Posterior cingulate gyrus (tissue), 11 donors: ENCODE measurements around the gene CD34.
A peak's percentile ranks its signal among the peaks of the same experiment; 100 is the strongest.
"Not testable (repeated sequence)": the region's sequence is repeated elsewhere in the genome, so short reads cannot be mapped to it uniquely, and the experiment has no call there.

ENCODE experiments used
- DNase-seq, 10 donors: peaks; one replicate each; pipeline versions ENCODE4 v3.0.0 to v3.0.0-alpha.2; 2020 to 2021; ENCODE audit warnings: mixed read lengths in 3 of 10
- intact Hi-C: fragments of 100-400 bp; cut with DNase I; formaldehyde crosslinking; loops from one replicate; pipeline ENCODE4 v1.15.1; 2023

Gene CD34

GRCh38 chr1:207935166-207935583, 24.2 kb upstream of the CD34 start:
- DNase-seq, result no peak
- intact Hi-C loops, result no loop called here

DNA sequence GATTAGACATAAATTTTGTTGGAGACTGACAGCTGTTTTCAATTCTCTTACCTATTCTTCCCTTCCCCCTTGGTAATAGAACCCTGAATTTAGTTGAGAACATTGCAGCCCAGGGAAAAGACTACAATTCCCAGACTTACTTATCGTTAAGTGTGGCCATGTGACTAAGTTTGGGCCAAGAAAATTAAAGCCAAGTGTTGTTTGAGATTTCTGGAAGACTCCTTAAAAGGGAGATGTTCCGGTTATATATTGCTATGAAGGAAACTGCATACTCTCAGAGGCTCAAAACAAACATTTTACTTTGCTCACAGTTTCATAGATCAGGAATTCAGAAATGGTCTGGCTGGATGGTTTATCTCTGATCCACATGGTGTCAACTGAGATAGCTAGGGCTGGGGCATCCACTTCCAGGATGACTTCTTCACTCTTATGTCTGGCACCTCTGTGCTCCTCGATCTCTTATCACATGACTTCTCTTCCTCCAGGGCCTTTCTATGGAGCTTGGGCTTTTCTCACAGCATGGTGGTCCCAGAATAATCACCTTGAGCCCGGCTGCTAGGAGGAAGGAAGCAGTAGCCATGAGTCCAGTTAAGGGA, 22.4 kb upstream of the CD34 start:
- DNase-seq, result no peak
- intact Hi-C loops, result no loop called here

- intact Hi-C loops, result no loop called here
- no peak for DNase-seq
These were observed 16.1 kb upstream of the CD34 start for GRCh38 chr1:207926984-207927383.

GRCh38 chr1:207925969-207926368, 15.0 kb upstream of the CD34 start:
- DNase-seq, result not testable (repeated sequence)

GRCh38 chr1:207925210-207925609, 14.3 kb upstream of the CD34 start:
- intact Hi-C loops, result no loop called here
- DNase-seq, result peak in 3 of 10 donors; percentile 30 to 82 (median 32)

More at GRCh38 chr1:207925969-207926368, 15.0 kb upstream of the CD34 start:
- intact Hi-C loops, result not testable (repeated sequence)

GRCh38 chr1:207923561-207923960, 12.6 kb upstream of the CD34 start:
- intact Hi-C loops, result no loop called here
- DNase-seq, result no peak

GRCh38 chr1:207923121-207923520, 12.2 kb upstream of the CD34 start:
- intact Hi-C loops, result no loop called here
- no peak for DNase-seq

- DNase-seq, result no peak
- intact Hi-C loops, result no loop called here
These were observed 11.6 kb upstream of the CD34 start for GRCh38 chr1:207922554-207922953.

- intact Hi-C loops, result no loop called here
- no peak for DNase-seq
These were observed 10.4 kb upstream of the CD34 start for GRCh38 chr1:207921321-207921720.

- no peak for DNase-seq
- intact Hi-C loops, result no loop called here
These were observed 9.6 kb upstream of the CD34 start for GRCh38 chr1:207920444-207921021.

DNA sequence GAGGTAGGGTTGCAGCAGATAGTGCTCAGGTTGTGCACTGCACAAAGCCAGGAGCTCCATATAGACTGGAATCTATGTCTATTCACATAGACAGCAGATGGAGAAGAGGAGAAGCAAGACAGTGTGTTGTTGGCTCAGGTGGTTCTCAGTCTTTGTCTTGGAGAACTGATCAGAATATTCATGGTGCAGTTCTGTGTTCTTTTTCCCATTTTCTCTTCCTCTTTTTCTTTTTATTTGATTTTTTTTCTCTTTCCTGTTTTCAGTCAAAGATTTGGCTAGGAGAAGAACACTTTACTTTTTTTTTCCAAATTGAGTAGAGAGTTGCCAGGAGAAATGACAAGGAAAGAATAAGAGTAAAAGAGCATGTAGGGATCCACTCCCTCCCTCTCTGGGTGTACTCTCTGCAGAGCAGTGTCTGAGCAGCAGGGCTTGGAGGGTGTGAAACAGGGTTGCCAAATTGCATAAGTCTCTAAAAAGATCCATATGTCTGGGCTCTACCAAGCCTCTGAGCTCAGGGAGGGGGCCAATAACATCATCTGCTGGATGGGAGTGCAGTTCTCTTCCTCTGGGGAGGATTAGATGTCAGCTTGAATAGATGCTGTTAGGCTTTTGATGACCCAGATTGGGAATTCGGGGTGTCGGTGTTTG, 8.7 kb upstream of the CD34 start:
- peak in 1 of 10 donors; percentile 4 for DNase-seq
- intact Hi-C loops, result no loop called here

DNA sequence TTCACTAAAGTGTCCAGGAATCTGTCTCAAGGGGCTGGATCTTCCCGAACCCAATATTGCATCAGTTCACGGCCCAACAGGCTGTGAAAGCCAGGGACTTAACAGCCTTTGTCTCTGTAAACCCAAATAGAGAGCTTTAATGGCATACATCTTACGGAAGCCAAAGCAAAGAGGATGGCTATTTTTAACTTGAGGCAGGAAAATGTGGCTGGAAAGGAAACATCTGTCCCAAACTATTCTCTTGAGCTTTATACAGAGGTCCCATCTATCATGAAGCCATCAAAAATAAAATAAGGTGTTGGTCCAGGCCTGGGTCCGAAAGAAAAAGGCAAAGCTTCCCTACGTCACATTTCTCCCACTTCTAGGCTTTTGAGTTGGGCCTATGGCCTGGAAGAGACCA, 7.7 kb upstream of the CD34 start:
- intact Hi-C loops, result no loop called here
- no peak for DNase-seq

- intact Hi-C loops, result no loop called here
- no peak for DNase-seq
These were observed 7.1 kb upstream of the CD34 start for GRCh38 chr1:207918011-207918410.

DNA sequence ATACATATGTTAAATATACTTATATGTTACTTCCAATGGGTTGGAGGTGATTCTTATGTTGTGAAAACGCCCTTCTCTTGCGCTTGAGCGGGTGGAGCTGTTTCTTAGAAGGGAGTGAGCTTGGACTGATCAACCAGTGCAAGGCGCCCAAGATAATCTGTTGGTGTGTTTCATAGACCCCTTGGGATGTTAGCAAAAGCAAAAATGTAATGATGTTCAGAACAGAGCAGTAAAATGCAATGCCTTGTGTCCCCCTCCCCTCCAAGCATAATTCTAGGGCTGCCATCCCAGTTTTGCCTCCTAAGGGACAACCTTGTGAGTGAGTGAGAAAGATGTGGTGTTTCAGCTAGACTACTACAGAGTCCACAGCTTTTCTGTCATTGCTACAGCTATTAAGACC, 6.2 kb upstream of the CD34 start:
- no peak for DNase-seq
- intact Hi-C loops, result no loop called here

DNA sequence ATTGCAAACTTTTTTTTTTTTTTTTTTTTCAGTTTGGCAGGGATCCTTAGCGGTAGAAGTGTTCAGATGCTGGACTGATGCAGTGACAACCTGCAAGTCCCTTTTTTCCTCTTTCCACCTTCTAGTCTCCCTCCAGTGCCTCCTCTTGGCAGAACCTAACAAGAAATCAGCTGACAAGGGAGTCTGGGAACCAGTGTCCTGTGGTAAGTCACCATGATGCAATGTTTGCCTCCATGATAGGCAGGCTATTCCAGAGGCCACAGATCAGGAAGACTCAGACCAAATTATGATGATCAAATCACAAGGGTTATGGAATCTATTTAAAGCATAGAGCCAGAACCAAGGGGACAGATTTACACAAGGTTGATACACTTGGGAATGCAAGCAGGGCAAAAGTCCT, 3.0 kb upstream of the CD34 start:
- DNase-seq, result no peak
- intact Hi-C loops, result no loop called here

DNA sequence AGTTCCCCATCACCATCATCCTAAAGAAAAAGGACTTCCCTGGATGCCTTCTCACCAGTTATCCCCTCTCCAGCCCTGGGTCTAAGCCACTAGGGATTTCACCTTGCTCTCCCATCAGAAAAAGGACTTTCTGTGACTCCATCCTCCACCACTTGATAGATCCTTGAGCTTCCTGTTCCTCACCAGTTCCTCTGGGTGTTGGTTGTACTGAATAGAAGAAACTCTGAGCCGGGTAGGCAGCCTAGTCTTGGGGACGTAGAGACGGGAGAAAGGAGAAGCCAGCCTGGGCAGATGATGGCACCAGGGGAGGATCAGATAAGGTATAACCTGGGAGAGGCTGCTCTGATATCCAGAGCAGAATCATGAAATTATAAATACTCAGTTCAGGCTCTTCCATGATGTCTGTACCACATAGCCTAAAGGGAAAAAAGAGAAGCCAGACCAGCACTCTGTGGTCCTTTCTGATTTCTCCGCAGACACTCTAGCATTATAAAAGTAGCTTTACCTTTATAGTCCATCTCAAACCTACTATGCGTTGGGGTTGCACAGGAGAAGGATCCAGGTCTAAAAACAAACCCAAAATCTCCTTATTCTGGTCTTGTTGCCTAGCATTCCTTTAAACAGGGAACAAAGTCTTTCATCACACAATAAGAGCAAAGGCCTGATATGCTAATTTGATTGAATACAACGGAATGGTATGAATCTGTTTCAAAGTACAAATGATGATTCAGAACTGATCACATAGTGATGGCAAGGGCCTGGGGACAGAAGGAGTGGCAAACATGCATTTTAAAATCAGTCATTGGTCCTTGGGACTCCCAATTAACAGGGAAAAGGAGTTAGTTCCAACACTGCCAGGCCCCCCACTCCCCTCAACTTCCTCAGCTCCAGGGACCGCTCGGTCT, 1.2 kb upstream of the CD34 start:
- DNase-seq, result no peak
- intact Hi-C loops, result no loop called here

DNA sequence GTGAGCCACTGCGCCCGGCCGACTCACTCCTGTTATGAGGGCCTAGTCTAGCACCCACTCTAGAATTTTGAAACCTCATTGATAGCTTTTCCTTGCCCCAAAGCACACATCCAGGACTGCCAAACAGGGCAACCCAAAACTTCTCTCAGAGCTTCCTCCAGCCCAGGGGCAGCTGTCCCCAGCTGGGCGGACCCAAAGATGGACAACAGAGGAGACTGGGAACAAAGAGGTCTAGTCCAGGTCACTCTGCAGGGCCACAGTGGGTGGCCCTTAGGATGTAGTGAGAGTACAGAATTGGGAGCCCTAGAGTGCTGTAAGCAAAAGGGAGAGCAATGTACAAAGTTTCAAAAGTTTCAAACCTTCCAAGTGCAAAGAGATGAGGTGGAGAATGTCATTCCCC, 1.2 kb downstream of the CD34 start:
- DNase-seq, result no peak
- intact Hi-C loops, result no loop called here

- no peak for DNase-seq
- intact Hi-C loops, result no loop called here
These were observed 2.7 kb downstream of the CD34 start for GRCh38 chr1:207908107-207908734.

DNA sequence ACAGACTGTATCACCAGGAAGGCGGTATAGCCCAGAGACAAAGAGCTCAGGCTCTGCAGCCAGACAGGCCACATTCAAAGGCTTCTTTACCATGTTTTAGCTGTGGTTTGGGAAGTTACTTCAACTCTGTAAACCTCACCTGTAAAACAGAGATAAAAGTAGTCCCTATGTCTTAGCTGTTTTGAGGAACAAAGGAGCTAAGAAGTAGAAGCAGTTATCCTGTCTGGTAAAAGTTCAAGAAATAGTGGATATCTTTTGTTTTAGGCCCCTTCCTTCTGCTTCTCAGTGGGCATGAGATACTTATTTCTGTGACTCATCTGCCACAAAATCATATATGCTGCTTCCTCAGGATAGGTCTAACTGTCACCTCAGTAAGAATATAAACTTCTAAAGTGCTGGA, 6.5 kb downstream of the CD34 start:
- intact Hi-C loops, result no loop called here
- DNase-seq, result no peak

DNA sequence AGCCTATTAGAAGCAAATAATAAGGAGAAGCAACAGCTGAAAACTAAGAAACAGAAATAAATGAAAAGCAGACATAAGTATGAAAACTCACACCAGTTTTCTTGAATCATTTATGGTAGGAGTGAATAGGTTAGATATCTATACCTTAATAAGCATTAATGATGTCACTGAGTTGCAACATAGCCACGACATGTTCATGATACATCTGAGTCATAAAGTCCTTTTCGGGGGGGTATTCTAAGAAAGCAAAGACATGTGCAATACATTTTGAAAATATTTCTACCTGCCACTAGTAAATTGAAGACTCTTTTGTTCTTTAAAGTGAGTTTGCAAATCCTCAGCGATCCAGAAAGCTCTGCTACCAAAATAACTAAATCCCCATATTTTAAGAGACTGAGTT, 7.2 kb downstream of the CD34 start:
- no peak for DNase-seq
- intact Hi-C loops, result no loop called here

- no peak for DNase-seq
- intact Hi-C loops, result no loop called here
These were observed 7.9 kb downstream of the CD34 start for GRCh38 chr1:207903053-207903452.
